ENCODE results near the gene ADRA2B.

DNA sequence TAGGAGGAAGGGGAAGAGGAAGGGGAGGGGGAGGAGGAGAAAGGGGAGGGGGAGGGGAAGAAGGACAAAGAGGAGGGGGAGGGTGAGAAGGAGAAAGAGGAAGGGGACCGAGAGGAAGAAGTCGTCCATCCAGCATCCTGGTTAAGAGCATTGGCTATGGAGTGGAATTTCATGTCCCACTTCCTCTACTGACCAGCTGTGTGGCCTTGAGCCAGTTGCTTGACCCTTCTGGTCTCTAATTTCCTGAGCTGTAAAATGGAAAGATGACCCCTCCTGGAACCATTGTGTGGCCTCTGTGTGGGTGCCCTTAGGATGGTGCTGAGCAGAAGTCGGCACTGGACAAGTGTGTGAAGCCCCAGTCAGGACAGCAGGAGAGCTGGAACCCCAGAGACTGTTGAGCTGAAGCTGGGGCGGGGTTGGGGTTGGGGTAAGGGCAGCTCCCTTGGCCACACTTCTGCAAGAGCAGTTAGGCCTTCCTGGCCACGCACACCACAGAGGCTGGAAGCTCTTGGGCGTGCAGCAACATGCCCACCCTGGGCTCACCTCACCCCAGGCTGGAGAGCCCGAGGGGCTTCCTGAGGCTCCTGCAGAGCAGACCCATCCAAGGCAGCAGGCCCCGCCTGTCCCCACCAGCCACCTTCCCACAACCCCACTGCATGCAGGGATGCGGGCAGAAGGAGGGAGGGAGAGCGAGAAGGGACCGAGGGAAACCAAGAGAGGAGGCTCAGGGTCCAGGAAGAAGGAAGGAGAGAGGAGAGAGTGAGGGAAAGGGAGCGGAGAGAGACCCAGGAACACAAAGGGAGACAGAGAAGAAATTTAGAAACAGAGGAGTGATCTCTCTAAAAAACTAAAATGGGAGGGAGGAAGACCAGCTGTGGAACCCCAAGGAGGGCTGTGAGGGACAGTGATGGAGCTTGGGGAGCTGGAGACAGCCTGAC lies 16.2 kb downstream of the ADRA2B start:
- TF ChIP-seq CTCF (IDR thresholded peaks at IDR 0.05; ENCODE audit: low read depth, low read length) = no peak
- TF ChIP-seq, protein P1, sequence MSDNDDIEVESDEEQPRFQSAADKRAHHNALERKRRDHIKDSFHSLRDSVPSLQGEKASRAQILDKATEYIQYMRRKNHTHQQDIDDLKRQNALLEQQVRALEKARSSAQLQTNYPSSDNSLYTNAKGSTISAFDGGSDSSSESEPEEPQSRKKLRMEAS (IDR thresholded peaks at IDR 0.05; ENCODE audit: low read depth, low read length) = no peak
